Activated naive CD8-positive, alpha-beta T cell (primary cell): ENCODE data around the gene CSK.
A peak's percentile ranks its signal among the peaks of the same experiment; 100 is the strongest.

Experiments
- H3K27ac Mint-ChIP-seq: one replicate; pipeline ENCODE4 v1.8.0; 2021; ENCODE audit warnings: mixed read lengths
- H3K27me3 Mint-ChIP-seq: one replicate; pipeline ENCODE4 v1.8.0; 2021; ENCODE audit warnings: mixed read lengths
- H3K36me3 Mint-ChIP-seq: one replicate; pipeline ENCODE4 v1.8.0; 2021; ENCODE audit warnings: mixed read lengths
- H3K4me1 Mint-ChIP-seq: one replicate; pipeline ENCODE4 v1.8.0; 2021; ENCODE audit warnings: low read depth, mixed read lengths
- H3K4me3 Mint-ChIP-seq: one replicate; pipeline ENCODE4 v1.8.0; 2021; ENCODE audit warnings: mild to moderate bottlenecking, mixed read lengths
- H3K9me3 Mint-ChIP-seq: one replicate; pipeline ENCODE4 v1.8.0; 2021; ENCODE audit warnings: low read depth, mixed read lengths

CSK gene

GRCh38 chr15:74799856-74800558 lies 18.1 kb downstream of the CSK start:
- H3K27ac Mint-ChIP-seq = peak overlapping the region; percentile 84
- H3K27me3 Mint-ChIP-seq = no peaks in the 10 kb centered on the region
- peaks cover 48% of the 10 kb centered on the region for H3K4me1 Mint-ChIP-seq
- peak overlapping the region; percentile 30 for H3K4me3 Mint-ChIP-seq
- peaks cover 8% of the 10 kb centered on the region for H3K36me3 Mint-ChIP-seq
- H3K9me3 Mint-ChIP-seq = no peaks in the 10 kb centered on the region

GRCh38 chr15:74800559-74801094 lies 18.7 kb downstream of the CSK start:
- H3K9me3 Mint-ChIP-seq = no peaks in the 10 kb centered on the region
- peaks cover 42% of the 10 kb centered on the region for H3K4me1 Mint-ChIP-seq
- no peaks in the 10 kb centered on the region for H3K27me3 Mint-ChIP-seq
- H3K27ac Mint-ChIP-seq = peak overlapping the region; percentile 84
- peaks cover 8% of the 10 kb centered on the region for H3K36me3 Mint-ChIP-seq
- H3K4me3 Mint-ChIP-seq = no peak overlapping the region

GRCh38 chr15:74801311-74801997 lies 19.6 kb downstream of the CSK start:
- Mint-ChIP-seq H3K9me3 (no peaks in the 10 kb centered on the region), H3K4me3 (no peak overlapping the region), H3K27me3 (no peaks in the 10 kb centered on the region), H3K4me1 (peaks cover 38% of the 10 kb centered on the region), H3K27ac (no peak overlapping the region), H3K36me3 (peaks cover 5% of the 10 kb centered on the region)

- peaks cover 5% of the 10 kb centered on the region for H3K36me3 Mint-ChIP-seq
- H3K27ac Mint-ChIP-seq = no peak overlapping the region
- no peaks in the 10 kb centered on the region for H3K27me3 Mint-ChIP-seq
- H3K4me1 Mint-ChIP-seq = peaks cover 43% of the 10 kb centered on the region
- no peaks in the 10 kb centered on the region for H3K9me3 Mint-ChIP-seq
- no peak overlapping the region for H3K4me3 Mint-ChIP-seq
Observed at GRCh38 chr15:74802290-74802689, 20.4 kb downstream of the CSK start.

GRCh38 chr15:74802862-74803447 lies 21.1 kb downstream of the CSK start:
- H3K4me1 Mint-ChIP-seq = peaks cover 41% of the 10 kb centered on the region
- no peak overlapping the region for H3K27ac Mint-ChIP-seq
- peaks cover 5% of the 10 kb centered on the region for H3K36me3 Mint-ChIP-seq
- no peaks in the 10 kb centered on the region for H3K27me3 Mint-ChIP-seq
- no peaks in the 10 kb centered on the region for H3K9me3 Mint-ChIP-seq
- no peak overlapping the region for H3K4me3 Mint-ChIP-seq

- Mint-ChIP-seq H3K27me3 (no peaks in the 10 kb centered on the region), H3K4me3 (no peak overlapping the region), H3K27ac (peak overlapping the region; percentile 85), H3K9me3 (no peaks in the 10 kb centered on the region), H3K4me1 (peaks cover 38% of the 10 kb centered on the region), H3K36me3 (peaks cover 5% of the 10 kb centered on the region)
Observed at GRCh38 chr15:74804935-74805334, 23.1 kb downstream of the CSK start.

- Mint-ChIP-seq H3K9me3 (no peaks in the 10 kb centered on the region), H3K36me3 (peaks cover 5% of the 10 kb centered on the region), H3K4me3 (no peak overlapping the region), H3K27me3 (no peaks in the 10 kb centered on the region), H3K27ac (peak overlapping the region; percentile 81), H3K4me1 (peaks cover 34% of the 10 kb centered on the region)
Observed at GRCh38 chr15:74807282-74807681, 25.4 kb downstream of the CSK start.

- no peaks in the 10 kb centered on the region for H3K9me3 Mint-ChIP-seq
- H3K4me3 Mint-ChIP-seq = no peak overlapping the region
- peak overlapping the region; percentile 81 for H3K27ac Mint-ChIP-seq
- H3K27me3 Mint-ChIP-seq = no peaks in the 10 kb centered on the region
- H3K36me3 Mint-ChIP-seq = peaks cover 5% of the 10 kb centered on the region
- peaks cover 34% of the 10 kb centered on the region for H3K4me1 Mint-ChIP-seq
Observed at GRCh38 chr15:74808078-74808839, 26.4 kb downstream of the CSK start.

GRCh38 chr15:74808840-74809229 lies 27.0 kb downstream of the CSK start:
- Mint-ChIP-seq H3K4me3 (no peak overlapping the region), H3K4me1 (peaks cover 34% of the 10 kb centered on the region), H3K27me3 (no peaks in the 10 kb centered on the region), H3K9me3 (no peaks in the 10 kb centered on the region), H3K36me3 (peaks cover 4% of the 10 kb centered on the region), H3K27ac (peak overlapping the region; percentile 12)

- Mint-ChIP-seq H3K4me3 (no peak overlapping the region), H3K36me3 (peaks cover under 1% of the 10 kb centered on the region), H3K4me1 (peaks cover 32% of the 10 kb centered on the region), H3K27me3 (no peaks in the 10 kb centered on the region), H3K27ac (peak overlapping the region; percentile 12), H3K9me3 (no peaks in the 10 kb centered on the region)
Observed at GRCh38 chr15:74809242-74809641, 27.4 kb downstream of the CSK start.

- Mint-ChIP-seq H3K4me1 (peaks cover 28% of the 10 kb centered on the region), H3K4me3 (no peak overlapping the region), H3K9me3 (no peaks in the 10 kb centered on the region), H3K27me3 (no peaks in the 10 kb centered on the region), H3K27ac (no peak overlapping the region), H3K36me3 (no peaks in the 10 kb centered on the region)
Observed at GRCh38 chr15:74809956-74810355, 28.1 kb downstream of the CSK start.

GRCh38 chr15:74812533-74812932 lies 30.7 kb downstream of the CSK start, which contains the start of gene LMAN1L:
LMAN1L (plus strand) TSS chr15:74812835; CDS start chr15:74812855, 20 bp downstream.
- Mint-ChIP-seq H3K4me3 (no peak within 1 kb of the TSS), H3K4me1 (peaks cover 16% of the 10 kb centered on the region), H3K27me3 (no peaks in the 10 kb centered on the region), H3K36me3 (no peaks in the 10 kb centered on the region), H3K27ac (peak within 1 kb of the TSS; percentile 30), H3K9me3 (no peaks in the 10 kb centered on the region)

- peaks cover 3% of the 10 kb centered on the region for H3K4me1 Mint-ChIP-seq
- H3K9me3 Mint-ChIP-seq = no peaks in the 10 kb centered on the region
- no peak overlapping the region for H3K27ac Mint-ChIP-seq
- H3K36me3 Mint-ChIP-seq = no peaks in the 10 kb centered on the region
- H3K4me3 Mint-ChIP-seq = no peak overlapping the region
- H3K27me3 Mint-ChIP-seq = peaks cover 2% of the 10 kb centered on the region
Observed at GRCh38 chr15:74815121-74815934, 33.4 kb downstream of the CSK start.

- H3K27me3 Mint-ChIP-seq = peaks cover 2% of the 10 kb centered on the region
- no peak overlapping the region for H3K27ac Mint-ChIP-seq
- peaks cover 3% of the 10 kb centered on the region for H3K4me1 Mint-ChIP-seq
- H3K4me3 Mint-ChIP-seq = no peak overlapping the region
- no peaks in the 10 kb centered on the region for H3K9me3 Mint-ChIP-seq
- no peaks in the 10 kb centered on the region for H3K36me3 Mint-ChIP-seq
Observed at GRCh38 chr15:74815961-74816360, 34.1 kb downstream of the CSK start.
